Measurements from ENCODE around the gene XCR1.

- TF ChIP-seq CTCF (IDR thresholded peaks at IDR 0.05), result no peak
- TF ChIP-seq POLR2A (IDR thresholded peaks at IDR 0.05), result no peak
- no peak for TF ChIP-seq POLR2AphosphoS5 (IDR thresholded peaks at IDR 0.05)
Measured at GRCh38 chr3:46022909-46023785, 4.1 kb downstream of the XCR1 start.
